K562 (cell line): ENCODE data around the gene BMP8B. TPM values are rescaled to one million over a fixed set of nuclear protein-coding genes. Genes with fewer than 3 reads are reported as not detected.

Experiments
- ATAC-seq: fragments of 200-7000 bp; cut with Tn5 transposase; 3 replicates; pipeline ENCODE4 v1.9.1; 2020; ENCODE audit warnings: moderate library complexity
- BruUV-seq: library from RNA; stranded (reverse); fragments of 400-500 nt; replicated peaks from 2 replicates; lab custom pipeline; 2021; lab: Mats Ljungman, UMichigan
- CTCF ChIA-PET: fragments of 300-600 bp; formaldehyde crosslinking; extraction: SDS; loops from one replicate; lab custom pipeline; 2021; ENCODE audit warnings: low intra/inter-chr PET ratio; lab: Yijun Ruan, JAX
- POLR2A ChIA-PET: fragments of 300-600, 350-650 bp; sonication (Branson Sonifier 250); formaldehyde crosslinking; extraction: SDS; loops from one replicate; lab custom pipeline; 2021; ENCODE audit warnings: antibody characterized with exemption, inconsistent platforms; lab: Yijun Ruan, JAX
- DNase-seq, 4 experiments: peaks; one replicate each; pipeline versions ENCODE4 v3.0.0 to v3.0.0-alpha.2; 2011 to 2018; ENCODE audit warnings: low spot score in 3 of 4, mixed read lengths in 3 of 4; ENCODE audit errors: extremely low read depth in 1 of 4
- FAIRE-seq: peaks from 2 replicates; lab custom pipeline; 2011; peaks lifted over from hg19 to GRCh38; lab: Jason Lieb, UNC
- H2AFZ ChIP-seq: 2 replicates; pipeline ENCODE4 v1.6.0; 2011; ENCODE audit warnings: low read depth, low read length, control low read depth, inconsistent platforms
- H3K27ac ChIP-seq: fragments of 200-600 bp; 3 replicates; pipeline ENCODE4 v1.8.0; 2011; ENCODE audit warnings: low read depth, mild to moderate bottlenecking, control low read depth, inconsistent platforms, low read length, moderate library complexity, mixed read lengths; ENCODE audit errors: extremely low read depth
- H3K27me3 ChIP-seq, 2 experiments: fragments of 300-600 bp in 1 of 2; 2 replicates in 1 of 2; 3 replicates in 1 of 2; pipeline versions ENCODE4 v1.6.0 to v1.8.0; 2011; ENCODE audit warnings: inconsistent platforms in 2 of 2, low read length in 2 of 2, mild to moderate bottlenecking in 1 of 2, mixed read lengths in 1 of 2, moderate library complexity in 1 of 2; ENCODE audit not compliant: control insufficient read depth in 2 of 2, insufficient read depth in 2 of 2
- H3K36me3 ChIP-seq: fragments of 300-600 bp; 3 replicates; pipeline ENCODE4 v1.8.0; 2011; ENCODE audit warnings: mild to moderate bottlenecking, low read length, inconsistent platforms; ENCODE audit not compliant: control insufficient read depth, insufficient read depth
- H3K4me1 ChIP-seq, 2 experiments: fragments of 200-600 bp in 1 of 2; replicated peaks in 1 of 2; 2 replicates in 1 of 2; 3 replicates in 1 of 2; pipeline versions ENCODE4 v1.5.1 to v1.8.0; 2011; ENCODE audit warnings: inconsistent platforms in 2 of 2, low read length in 2 of 2, mild to moderate bottlenecking in 1 of 2, mixed read lengths in 1 of 2, moderate library complexity in 1 of 2; ENCODE audit not compliant: control insufficient read depth in 2 of 2, insufficient read depth in 2 of 2
- H3K4me2 ChIP-seq: 2 replicates; pipeline ENCODE4 v1.6.1; 2011; ENCODE audit warnings: low read length, control low read depth, inconsistent platforms, mixed read lengths; ENCODE audit not compliant: insufficient read depth
- H3K4me3 ChIP-seq: fragments of 200-600 bp; sonication (generic), shearing (Covaris generic); 2 replicates; pipeline ENCODE4 v1.5.1; 2016; ENCODE audit warnings: control low read depth, inconsistent platforms
- H3K79me2 ChIP-seq: fragments of 200-600 bp; 3 replicates; pipeline ENCODE4 v1.8.0; 2011; ENCODE audit warnings: low read length, inconsistent platforms; ENCODE audit not compliant: control insufficient read depth, insufficient read depth
- H3K9ac ChIP-seq, 2 experiments: 2 replicates each; pipeline versions ENCODE4 v1.6.0 to v1.6.1; 2011; ENCODE audit warnings: low read depth in 2 of 2, low read length in 2 of 2, control low read depth in 1 of 2, inconsistent platforms in 1 of 2, mild to moderate bottlenecking in 1 of 2, mixed read lengths in 1 of 2; ENCODE audit not compliant: insufficient read depth in 1 of 2
- H3K9me1 ChIP-seq: one replicate; pipeline ENCODE4 v1.6.0; 2011; ENCODE audit warnings: inconsistent platforms, mild to moderate bottlenecking, low read length, moderate library complexity; ENCODE audit not compliant: control insufficient read depth, insufficient read depth
- H3K9me3 ChIP-seq: replicated peaks from 2 replicates; pipeline ENCODE4 v1.5.1; 2011; ENCODE audit warnings: low read depth, low read length, inconsistent platforms; ENCODE audit not compliant: control insufficient read depth, insufficient read depth
- H4K20me1 ChIP-seq: replicated peaks from 2 replicates; pipeline ENCODE4 v1.6.1; 2011; ENCODE audit warnings: low read length, inconsistent platforms, mixed read lengths; ENCODE audit not compliant: control insufficient read depth, insufficient read depth
- BRD9 ChIP-seq: fragments of 450-650 bp; IDR thresholded peaks from 2 replicates; pipeline ENCODE4 v1.6.1; 2018; ENCODE audit warnings: low read depth; ENCODE audit not compliant: partially characterized antibody
- EP400 ChIP-seq: fragments of 450-650 bp; IDR thresholded peaks from 2 replicates; pipeline ENCODE4 v1.6.1; 2017; ENCODE audit warnings: antibody characterized with exemption, mild to moderate bottlenecking, moderate library complexity
- KHSRP ChIP-seq: fragments of 450-650 bp; IDR thresholded peaks from 2 replicates; pipeline ENCODE4 v1.6.1; 2017
- KLF10 ChIP-seq: fragments of 250-450 bp; sonication (Bioruptor Pico); IDR thresholded peaks from 2 replicates; pipeline ENCODE4 v1.6.1; 2021; ENCODE audit warnings: matching md5 sums
- LARP7 ChIP-seq: fragments of 450-650 bp; IDR thresholded peaks from 2 replicates; pipeline ENCODE4 v1.6.1; 2016
- NEUROD1 ChIP-seq: fragments of 150-350 bp; IDR thresholded peaks from 2 replicates; pipeline ENCODE4 v1.6.1; 2014; ENCODE audit warnings: borderline replicate concordance, low read length, low read depth; ENCODE audit not compliant: partially characterized antibody
- PRMT5 ChIP-seq: sonication (generic); formaldehyde crosslinking; IDR thresholded peaks from 2 replicates; pipeline ENCODE4 v1.5.0; 2020; ENCODE audit warnings: missing genetic modification reagents
- SETDB1 ChIP-seq: IDR thresholded peaks from one replicate; pipeline ENCODE4 v1.6.1; 2012; ENCODE audit warnings: low read length, control low read depth, inconsistent platforms
- SIN3A ChIP-seq, 2 experiments: fragments of 150-350 bp in 1 of 2; IDR thresholded peaks; 2 replicates each; pipeline ENCODE4 v1.6.1; 2011 to 2016; ENCODE audit warnings: borderline replicate concordance in 2 of 2, low read depth in 2 of 2, low read length in 2 of 2, mild to moderate bottlenecking in 2 of 2, moderate library complexity in 2 of 2; ENCODE audit not compliant: control insufficient read depth in 1 of 2
- XRCC3 ChIP-seq: fragments of 450-650 bp; IDR thresholded peaks from 2 replicates; pipeline ENCODE4 v1.6.1; 2017; ENCODE audit warnings: mild to moderate bottlenecking, moderate library complexity
- ZEB2 ChIP-seq: fragments of 450-650 bp; IDR thresholded peaks from 2 replicates; pipeline ENCODE4 v1.6.1; 2016
- ZNF507 ChIP-seq: conservative IDR thresholded peaks from 2 replicates; pipeline ENCODE4 v1.6.1; 2017; ENCODE audit warnings: missing genetic modification characterization, missing compliant biosample characterization
- ZNF695 ChIP-seq: fragments of 450-650 bp; formaldehyde crosslinking; IDR thresholded peaks from 2 replicates; pipeline ENCODE4 v1.4.0; 2020; ENCODE audit warnings: mild to moderate bottlenecking, moderate library complexity
- WGBS: fragments of 100-300 bp; shearing (Covaris generic); methylation state at CpG from one replicate; pipeline ENCODE4 v1.1.6; 2016; ENCODE audit warnings: low coverage, mixed read lengths; ENCODE audit not compliant: insufficient coverage; ENCODE audit errors: missing lambda C conversion rate; 5-methylcytosine and 5-hydroxymethylcytosine counted together
- in situ Hi-C: fragments of 300-500 bp; cut with MboI; formaldehyde crosslinking; loops from 4 replicates; pipeline ENCODE4 v1.15.0; 2018; ENCODE audit warnings: inconsistent platforms, mixed read lengths
- intact Hi-C: fragments of 100-400 bp; cut with micrococcal nuclease; formaldehyde crosslinking; loops from 2 replicates; pipeline ENCODE4 v1.14.2; 2022
- polyA plus RNA-seq, 8 experiments: library from polyadenylated mRNA; depleted of rRNA in 4 of 8; stranded (reverse) in 5 of 8; unstranded in 3 of 8; fragments of >200 nt; fragmentation: Nextera tagmentation in 2 of 8; fragmentation: Illumina TruSeq in 1 of 8; extraction: Ambion mirVana in 2 of 8; extraction: Trizol in 1 of 8; gene quantifications; 2 replicates each; pipeline versions ENCODE4 v1.2.1 to v1.2.3, GENCODE V29; 2011 to 2014; ENCODE audit warnings: inconsistent platforms in 1 of 8, missing spikeins in 1 of 8
- total RNA-seq, 7 experiments: library from RNA; depleted of rRNA in 6 of 7; stranded (reverse); fragments of >200 nt in 6 of 7; fragmentation: Illumina TruSeq in 2 of 7; extraction: Trizol in 2 of 7; gene quantifications; 2 replicates each; pipeline versions ENCODE4 v1.2.1 to v1.2.3, GENCODE V29; 2011 to 2021; ENCODE audit warnings: low replicate concordance in 1 of 7
- TF ChIP-seq, protein P1 (sequence below): fragments of 450-650 bp; formaldehyde crosslinking; IDR thresholded peaks from 2 replicates; pipeline ENCODE4 v1.4.0; 2022; ENCODE audit warnings: mild to moderate bottlenecking, moderate library complexity
- TF ChIP-seq, protein P2 (sequence below): fragments of 450-650 bp; IDR thresholded peaks from 2 replicates; pipeline ENCODE4 v1.6.1; 2018; ENCODE audit not compliant: partially characterized antibody
- TF ChIP-seq, protein P3 (sequence below): fragments of 450-650 bp; IDR thresholded peaks from 2 replicates; pipeline ENCODE4 v1.6.1; 2016; ENCODE audit warnings: missing biosample characterization, missing genetic modification characterization
- TF ChIP-seq, protein P4 (sequence below): fragments of 250-450 bp; sonication (Bioruptor Pico); IDR thresholded peaks from 2 replicates; pipeline ENCODE4 v1.5.0; 2021

BMP8B gene
- total and polyA plus RNA-seq, 9 of the 15 experiments (the other 6 are each of a cell fraction or from before 2014, with no cell fraction given) = 0.03 to 0.33 (median 0.14) TPM

DNA sequence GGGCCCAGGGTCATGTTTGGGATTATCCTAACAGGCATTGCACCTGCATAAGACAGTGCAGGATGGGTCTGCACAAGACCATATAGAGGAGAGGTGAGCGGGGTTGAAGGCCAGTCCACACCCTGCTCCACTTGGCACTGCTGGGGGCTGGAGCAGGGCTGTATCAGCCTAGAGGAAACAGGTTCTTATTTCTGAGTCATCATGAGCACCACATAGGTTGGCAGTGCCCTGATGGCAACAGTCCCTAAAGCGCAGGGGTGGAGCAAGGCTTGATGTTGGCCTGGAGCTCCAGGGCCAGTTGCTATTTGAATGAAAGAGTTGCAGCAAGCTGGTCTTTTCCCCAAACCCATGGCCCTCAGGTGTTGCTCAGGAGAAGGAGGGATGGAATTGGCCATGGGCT, 29.8 kb upstream of the BMP8B start:
- no peak for TF ChIP-seq SIN3A (IDR thresholded peaks at IDR 0.05; ENCODE audit: borderline replicate concordance in 2 of 2, control insufficient read depth in 1 of 2, low read depth in 2 of 2, low read length in 2 of 2)
- no peak for TF ChIP-seq KHSRP
- TF ChIP-seq, protein P1, sequence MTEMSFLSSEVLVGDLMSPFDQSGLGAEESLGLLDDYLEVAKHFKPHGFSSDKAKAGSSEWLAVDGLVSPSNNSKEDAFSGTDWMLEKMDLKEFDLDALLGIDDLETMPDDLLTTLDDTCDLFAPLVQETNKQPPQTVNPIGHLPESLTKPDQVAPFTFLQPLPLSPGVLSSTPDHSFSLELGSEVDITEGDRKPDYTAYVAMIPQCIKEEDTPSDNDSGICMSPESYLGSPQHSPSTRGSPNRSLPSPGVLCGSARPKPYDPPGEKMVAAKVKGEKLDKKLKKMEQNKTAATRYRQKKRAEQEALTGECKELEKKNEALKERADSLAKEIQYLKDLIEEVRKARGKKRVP = no peak
- no peak for TF ChIP-seq ZEB2
- TF ChIP-seq BRD9 = no peak
- no peak for TF ChIP-seq KLF10 (CRISPR knock-in tag)
- TF ChIP-seq LARP7 = no peak
- TF ChIP-seq, protein P2, sequence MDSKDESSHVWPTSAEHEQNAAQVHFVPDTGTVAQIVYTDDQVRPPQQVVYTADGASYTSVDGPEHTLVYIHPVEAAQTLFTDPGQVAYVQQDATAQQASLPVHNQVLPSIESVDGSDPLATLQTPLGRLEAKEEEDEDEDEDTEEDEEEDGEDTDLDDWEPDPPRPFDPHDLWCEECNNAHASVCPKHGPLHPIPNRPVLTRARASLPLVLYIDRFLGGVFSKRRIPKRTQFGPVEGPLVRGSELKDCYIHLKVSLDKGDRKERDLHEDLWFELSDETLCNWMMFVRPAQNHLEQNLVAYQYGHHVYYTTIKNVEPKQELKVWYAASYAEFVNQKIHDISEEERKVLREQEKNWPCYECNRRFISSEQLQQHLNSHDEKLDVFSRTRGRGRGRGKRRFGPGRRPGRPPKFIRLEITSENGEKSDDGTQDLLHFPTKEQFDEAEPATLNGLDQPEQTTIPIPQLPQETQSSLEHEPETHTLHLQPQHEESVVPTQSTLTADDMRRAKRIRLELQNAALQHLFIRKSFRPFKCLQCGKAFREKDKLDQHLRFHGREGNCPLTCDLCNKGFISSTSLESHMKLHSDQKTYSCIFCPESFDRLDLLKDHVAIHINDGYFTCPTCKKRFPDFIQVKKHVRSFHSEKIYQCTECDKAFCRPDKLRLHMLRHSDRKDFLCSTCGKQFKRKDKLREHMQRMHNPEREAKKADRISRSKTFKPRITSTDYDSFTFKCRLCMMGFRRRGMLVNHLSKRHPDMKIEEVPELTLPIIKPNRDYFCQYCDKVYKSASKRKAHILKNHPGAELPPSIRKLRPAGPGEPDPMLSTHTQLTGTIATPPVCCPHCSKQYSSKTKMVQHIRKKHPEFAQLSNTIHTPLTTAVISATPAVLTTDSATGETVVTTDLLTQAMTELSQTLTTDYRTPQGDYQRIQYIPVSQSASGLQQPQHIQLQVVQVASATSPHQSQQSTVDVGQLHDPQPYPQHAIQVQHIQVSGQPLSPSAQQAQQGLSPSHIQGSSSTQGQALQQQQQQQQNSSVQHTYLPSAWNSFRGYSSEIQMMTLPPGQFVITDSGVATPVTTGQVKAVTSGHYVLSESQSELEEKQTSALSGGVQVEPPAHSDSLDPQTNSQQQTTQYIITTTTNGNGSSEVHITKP = no peak
- no peak for TF ChIP-seq XRCC3
- TF ChIP-seq ZNF695 (CRISPR knock-in tag) = no peak
- TF ChIP-seq ZNF507 (tag) = no peak
- TF ChIP-seq, protein P3, sequence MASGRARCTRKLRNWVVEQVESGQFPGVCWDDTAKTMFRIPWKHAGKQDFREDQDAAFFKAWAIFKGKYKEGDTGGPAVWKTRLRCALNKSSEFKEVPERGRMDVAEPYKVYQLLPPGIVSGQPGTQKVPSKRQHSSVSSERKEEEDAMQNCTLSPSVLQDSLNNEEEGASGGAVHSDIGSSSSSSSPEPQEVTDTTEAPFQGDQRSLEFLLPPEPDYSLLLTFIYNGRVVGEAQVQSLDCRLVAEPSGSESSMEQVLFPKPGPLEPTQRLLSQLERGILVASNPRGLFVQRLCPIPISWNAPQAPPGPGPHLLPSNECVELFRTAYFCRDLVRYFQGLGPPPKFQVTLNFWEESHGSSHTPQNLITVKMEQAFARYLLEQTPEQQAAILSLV (tag) = no peak
- TF ChIP-seq, protein P4, sequence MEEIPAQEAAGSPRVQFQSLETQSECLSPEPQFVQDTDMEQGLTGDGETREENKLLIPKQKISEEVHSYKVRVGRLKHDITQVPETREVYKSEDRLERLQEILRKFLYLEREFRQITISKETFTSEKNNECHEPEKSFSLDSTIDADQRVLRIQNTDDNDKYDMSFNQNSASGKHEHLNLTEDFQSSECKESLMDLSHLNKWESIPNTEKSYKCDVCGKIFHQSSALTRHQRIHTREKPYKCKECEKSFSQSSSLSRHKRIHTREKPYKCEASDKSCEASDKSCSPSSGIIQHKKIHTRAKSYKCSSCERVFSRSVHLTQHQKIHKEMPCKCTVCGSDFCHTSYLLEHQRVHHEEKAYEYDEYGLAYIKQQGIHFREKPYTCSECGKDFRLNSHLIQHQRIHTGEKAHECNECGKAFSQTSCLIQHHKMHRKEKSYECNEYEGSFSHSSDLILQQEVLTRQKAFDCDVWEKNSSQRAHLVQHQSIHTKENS = no peak
- TF ChIP-seq PRMT5 (CRISPR knock-in tag) = no peak
- no peak for TF ChIP-seq EP400
- no peak for TF ChIP-seq NEUROD1
- no peak for TF ChIP-seq SETDB1
- Histone ChIP-seq H3K4me1 (peaks cover 9 to 11% of the 10 kb centered on the region in 2 experiments; a peak in 4 of 5 replicates), H3K4me3 (no peak overlapping the region), H2AFZ (no peak overlapping the region), H3K9me3 (no peaks in the 10 kb centered on the region), H3K79me2 (no peaks in the 10 kb centered on the region), H3K27me3 (peaks cover 0 to 11% of the 10 kb centered on the region in 2 experiments; a peak in 2 of 5 replicates), H4K20me1 (0 out of 2 replicates have a peak, but pooled peaks cover 4% of the 10 kb centered on the region), H3K27ac (no peak overlapping the region), H3K36me3 (no peaks in the 10 kb centered on the region), H3K4me2 (no peak overlapping the region), H3K9ac (no peak overlapping the region), H3K9me1 (no peaks in the 10 kb centered on the region)
- WGBS = 79% methylated on average over 2 of the region's 2 CpGs
- POLR2A ChIA-PET = interaction anchor here (0.6 to 2.2 kb wide), 7 partner anchors 11 to 1813 kb away, joined by 3 to 12 read pairs (median 3); partner anchors contain the start of genes FHL3 and MYCL
- FAIRE-seq (no peak), DNase-seq (no peak), ATAC-seq (no peak)
- intact Hi-C loops (loop anchor here (5.0 kb wide), 2 partner anchors 99 to 214 kb away; no protein-coding TSS in a partner anchor), in situ Hi-C loops (no loop called here)
- no TSS peak for BruUV-seq
- CTCF ChIA-PET = interaction anchor here (0.6 to 4.7 kb wide), 4 partner anchors 84 to 174 kb away, joined by 3 to 43 read pairs (median 4); partner anchors contain the start of gene MYCL
